ENCODE data around the gene SLIRP.
"Not testable (repeated sequence)": the region's sequence is repeated elsewhere in the genome, so short reads cannot be mapped to it uniquely, and the experiment has no call there.

Gene SLIRP

DNA sequence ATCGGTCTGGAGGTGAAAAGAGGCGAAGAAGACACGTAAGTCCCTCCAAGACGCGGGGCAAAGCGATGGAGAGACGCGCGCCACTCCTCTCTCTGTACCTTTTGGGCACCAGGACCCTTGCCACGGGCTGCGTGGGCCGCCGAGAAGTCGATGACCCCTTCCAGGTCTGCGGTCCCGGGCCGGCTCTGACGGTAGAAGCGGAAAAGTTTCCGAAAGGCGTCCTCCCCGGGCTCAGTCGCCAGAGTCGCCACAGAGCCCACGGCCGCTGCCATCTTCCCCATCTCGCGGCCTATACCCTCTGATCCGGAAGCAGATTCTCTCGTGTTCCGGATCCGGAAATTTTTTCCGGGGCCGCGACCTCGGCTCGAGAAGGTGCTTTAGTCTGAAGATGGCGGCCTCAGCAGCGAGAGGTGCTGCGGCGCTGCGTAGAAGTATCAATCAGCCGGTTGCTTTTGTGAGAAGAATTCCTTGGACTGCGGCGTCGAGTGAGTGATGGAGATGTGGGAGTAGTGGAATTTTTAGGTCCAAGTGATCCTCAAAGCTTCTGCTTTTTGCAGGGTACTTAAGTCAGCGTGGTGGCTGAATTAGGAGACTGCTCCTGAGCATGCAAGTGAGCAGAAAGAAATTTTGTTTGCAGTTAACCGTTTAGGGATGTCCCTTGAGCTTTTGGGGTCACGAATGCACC is at the start of gene SLIRP, which contains the start of gene ALKBH1:
Gene SLIRP (plus strand): TSS at position 380 of the 685 bp plus-strand sequence. CDS start 9 bp downstream, at position 389.
Gene ALKBH1 (minus strand): TSS at position 300 of the 685 bp plus-strand sequence. CDS start 19 bp downstream, at position 281.
- peak; percentile 83 to 88 for DNase-seq

DNA sequence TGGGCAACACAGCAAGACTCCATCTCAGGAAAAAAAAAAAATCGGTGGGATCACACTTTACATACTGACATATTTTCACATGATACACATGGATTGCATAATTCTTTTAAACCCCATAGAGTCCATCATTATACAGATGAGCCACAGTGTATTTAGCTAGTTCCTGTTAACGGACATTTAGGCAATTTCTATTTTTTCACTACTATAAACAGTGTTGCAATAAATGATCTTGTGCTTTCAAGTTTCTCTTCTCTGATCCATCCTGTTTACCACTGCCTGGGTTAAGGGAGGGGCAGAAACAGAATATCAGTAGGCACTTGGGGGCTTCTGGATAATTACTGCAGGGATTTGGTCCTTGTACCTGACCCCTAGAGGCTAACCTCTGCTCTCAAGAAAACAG is 48.1 kb upstream of the SLIRP start:
- DNase-seq: no peak

DNA sequence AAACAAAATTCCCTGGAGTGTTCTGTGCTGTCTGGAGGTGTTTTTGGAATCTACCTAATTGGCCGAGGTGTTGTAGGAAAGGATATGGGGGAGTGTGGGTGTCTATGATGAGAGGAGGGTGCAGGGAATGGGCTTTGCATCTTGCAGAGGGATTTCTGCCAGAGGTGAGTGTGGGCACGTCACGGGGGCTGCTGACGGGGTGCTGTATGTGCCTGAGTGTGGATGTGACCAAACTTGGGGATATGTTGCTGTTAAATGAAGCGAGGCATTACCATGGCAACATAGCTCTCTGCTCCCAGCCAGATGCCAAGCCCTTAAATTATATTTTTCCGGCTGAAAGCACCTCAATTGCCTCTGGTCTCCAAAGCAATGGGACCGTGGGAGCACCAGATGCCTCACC is 47.1 kb upstream of the SLIRP start:
- DNase-seq: no peak

DNA sequence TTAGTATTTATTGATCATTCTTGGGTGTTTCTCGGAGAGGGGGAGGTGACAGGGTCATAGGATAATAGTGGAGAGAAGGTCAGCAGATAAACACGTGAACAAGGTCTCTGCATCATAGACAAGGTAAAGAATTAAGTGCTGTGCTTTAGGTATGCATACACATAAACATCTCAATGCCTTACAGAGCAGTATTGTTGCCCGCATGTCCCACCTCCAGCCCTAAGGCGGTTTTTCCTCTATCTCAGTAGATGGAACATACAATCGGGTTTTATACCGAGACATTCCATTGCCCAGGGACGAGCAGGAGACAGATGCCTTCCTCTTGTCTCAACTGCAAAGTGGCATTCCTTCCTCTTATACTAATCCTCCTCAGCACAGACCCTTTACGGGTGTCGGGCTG is 46.3 kb upstream of the SLIRP start:
- not testable (repeated sequence) for DNase-seq

DNA sequence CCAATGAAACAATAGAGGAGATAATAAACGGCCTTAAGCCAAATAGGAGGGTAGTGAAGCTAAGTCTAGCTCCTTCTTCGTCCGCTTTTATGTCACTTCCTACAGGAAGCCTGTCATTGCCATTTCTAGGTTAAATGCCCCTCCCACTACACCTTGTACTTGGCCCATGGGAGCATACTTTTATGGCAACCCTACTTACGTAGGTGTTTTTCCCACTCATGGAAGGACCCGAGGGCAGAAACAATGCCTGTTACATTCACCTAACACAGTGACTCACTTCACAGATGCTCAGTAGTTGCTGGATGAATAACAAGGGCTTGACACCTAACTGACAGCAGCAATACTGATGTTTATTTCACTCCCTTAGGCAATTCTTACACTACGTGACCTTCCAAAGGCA is 44.6 kb upstream of the SLIRP start:
- DNase-seq: no peak

DNA sequence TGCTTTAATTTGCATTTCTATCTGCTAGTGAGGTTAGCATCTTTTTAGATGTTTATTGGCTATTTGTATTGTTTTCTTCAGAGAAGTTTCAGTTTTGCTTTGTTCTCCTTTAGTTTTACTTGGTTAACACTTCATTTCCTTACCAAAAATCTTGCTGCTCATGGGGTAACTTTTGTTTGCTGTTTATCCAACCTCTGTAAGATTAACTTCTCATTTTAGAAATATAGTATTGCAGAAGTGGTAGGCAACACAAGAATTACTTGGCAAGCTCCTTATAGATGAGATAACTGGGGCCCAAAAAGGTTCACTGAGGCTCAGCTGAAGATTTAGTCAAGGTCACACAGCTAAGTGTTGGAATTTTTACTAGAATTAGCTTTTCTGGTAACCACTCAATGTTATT is 40.6 kb upstream of the SLIRP start:
- no peak for DNase-seq

DNA sequence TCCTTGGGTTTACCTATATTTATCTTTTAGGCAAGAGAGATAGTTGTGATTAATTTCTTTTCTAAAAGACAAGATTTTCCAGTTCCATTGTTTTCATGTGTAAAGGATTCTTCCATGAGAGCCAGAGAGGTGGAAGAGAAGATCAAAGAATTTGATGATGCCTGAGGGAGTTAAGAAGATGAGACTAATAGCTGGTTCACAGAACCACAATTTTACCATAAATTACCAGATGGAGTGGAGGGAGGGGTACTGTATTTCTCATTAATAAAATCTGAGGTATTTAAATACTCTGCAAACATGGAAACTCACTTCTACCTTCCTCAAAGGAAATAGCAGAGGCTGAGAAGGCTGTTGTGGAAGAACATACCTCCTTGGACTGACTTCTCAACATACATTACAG is 34.7 kb upstream of the SLIRP start:
- no peak for DNase-seq

DNA sequence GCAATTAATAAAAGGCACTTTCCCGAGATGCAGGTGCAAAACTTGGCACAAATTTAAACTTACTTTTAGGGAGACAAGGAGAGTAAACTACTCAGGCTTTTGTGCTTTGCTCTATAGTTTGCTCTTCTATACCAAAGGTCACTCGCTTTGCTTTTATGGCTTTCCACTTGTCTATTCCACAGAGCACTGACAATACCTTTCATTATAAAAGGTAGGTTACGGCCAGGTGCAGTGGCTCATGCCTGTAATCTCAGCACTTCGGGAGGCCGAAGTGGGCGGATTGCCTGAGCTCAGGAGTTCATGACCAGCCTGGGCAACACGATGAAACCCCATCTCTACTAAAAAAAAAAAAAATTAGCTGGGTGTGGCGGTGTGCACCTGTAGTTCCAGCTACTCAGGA is 33.0 kb upstream of the SLIRP start:
- no peak for DNase-seq

DNA sequence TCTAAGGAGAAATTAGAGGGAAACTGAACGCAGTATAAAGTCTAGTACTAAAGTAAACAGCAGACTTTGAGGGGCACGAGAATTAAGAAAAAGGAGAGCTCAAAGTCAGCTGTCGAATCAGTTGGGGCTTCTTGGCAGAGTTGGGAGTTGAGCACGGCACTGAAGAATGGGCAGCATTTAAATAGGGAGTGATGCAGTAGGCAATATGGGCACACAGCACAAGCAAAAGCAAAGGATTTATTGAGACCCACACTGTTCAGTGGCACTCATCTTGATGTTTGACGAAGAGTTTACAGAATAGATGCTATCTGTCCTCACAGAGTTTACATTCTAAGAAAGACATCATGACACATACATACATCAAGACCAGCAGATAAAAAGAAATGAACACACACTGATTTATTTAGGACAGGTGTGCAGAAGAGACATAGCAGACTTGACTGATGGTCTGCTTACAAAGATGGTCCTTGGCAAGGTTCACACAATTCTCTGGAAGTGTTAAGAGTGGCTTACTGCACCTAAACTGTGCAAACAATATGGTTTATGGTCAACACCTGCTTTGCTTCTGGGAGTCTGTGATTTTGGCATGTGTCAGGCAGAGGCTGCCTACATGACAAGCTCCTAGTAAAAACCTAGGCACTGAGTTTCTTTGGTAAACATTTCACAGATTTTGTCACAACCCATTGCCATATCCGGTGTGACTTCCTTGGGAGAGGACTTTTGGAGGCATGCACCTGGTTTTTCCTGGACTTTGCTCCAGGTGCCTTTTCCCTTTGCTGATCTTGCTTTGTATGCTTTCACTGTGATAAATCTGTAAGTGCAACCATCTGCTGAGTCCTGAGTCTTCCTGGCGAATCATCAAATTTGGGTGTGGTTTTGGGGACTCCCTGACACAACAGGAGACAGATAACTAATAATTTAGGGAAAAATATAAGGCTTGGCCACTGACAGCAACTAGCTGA is 26.4 kb upstream of the SLIRP start:
- no peak for DNase-seq

DNA sequence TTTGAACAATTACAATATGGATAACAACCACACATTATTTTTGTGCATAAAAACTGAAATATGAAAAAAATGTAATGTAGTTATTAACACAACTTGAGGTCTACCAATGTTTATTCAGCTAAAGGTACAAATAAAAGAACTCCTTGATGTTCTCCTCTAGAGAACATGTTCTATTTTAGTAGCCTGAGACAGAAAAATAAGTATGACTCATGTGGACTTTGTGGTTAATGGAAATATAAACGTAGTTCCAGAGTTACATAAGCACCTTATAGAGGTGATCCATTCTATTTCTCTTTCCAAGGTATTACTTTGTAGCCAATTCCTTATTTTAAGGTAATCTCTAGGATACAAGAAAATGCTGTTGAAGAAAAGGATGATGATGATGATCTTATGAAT is 25.7 kb upstream of the SLIRP start:
- no peak for DNase-seq

DNA sequence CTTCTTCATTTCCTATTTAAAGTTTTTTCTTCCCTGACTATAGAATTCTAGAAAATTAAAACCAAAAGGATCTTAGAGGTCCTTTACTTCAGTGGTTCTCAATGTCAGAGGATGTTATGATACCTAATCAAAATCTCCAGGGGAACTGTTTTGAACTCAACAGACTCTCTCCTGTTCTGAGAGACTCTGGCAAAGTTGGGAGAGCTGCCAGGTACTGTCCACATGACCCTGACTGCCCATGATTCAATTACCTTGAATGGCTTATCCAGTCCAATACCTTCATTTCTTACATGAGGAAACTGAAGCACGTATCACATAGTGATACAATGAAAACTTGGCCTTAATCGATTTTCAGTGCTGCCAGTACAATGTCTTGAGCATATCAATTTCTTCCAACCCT is 16.6 kb upstream of the SLIRP start:
- no peak for DNase-seq

DNA sequence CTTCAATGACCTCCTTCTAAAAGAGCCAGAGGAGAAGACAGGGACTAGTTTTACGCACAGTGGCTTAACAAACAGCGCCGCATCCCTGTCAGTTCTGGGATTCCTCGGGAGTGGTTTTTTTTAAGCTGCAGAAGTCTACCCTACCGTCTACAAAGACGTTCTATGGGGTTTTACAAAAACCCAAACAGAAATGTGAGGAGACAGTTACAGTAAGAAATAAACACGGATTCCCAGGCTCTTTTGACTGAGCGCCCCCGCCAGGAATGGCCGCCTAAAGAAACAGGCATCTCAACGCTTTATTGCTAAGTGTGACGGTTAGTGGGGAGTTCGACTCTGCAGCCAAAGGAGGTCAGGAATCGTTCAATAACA is 564 bp upstream of the SLIRP start:
- DNase-seq: no peak

DNA sequence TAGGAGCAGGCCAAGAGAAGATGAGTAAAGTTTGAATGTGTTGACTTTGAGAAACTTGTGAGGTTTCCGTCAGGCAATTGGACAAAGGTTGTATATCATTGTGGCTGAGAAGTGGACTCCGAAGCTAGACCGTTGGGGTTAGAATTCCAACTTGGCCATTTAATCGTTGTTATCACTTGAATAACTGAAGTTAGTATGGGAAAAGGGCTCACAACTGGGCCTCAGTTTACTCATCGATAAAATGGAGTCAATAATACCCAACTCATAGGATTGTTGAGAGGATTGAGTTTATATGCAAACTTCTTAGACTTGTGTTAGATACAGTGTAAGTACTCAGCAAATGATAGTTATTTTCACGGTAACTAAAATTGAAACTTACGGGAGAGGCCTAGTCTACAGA is 846 bp downstream of the SLIRP start:
- no peak for DNase-seq

DNA sequence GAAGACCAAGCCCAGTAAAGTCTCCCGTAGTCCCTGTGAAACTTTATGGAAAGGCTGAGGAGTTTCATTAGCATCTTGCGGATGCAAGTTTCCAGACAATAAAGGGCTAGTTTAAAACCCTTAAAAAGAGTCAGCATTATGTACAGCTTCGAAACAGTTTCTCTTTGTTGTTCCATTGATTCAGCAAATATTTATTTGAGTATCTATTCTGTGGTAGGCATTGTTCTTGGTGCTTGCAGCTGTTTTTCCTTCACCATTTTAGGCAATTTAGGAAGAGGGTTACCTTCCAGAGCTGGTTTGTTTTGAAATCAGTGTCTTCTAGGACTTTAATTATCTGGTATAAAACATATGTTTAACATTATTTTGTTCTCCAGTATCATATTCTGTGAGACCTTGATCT is 1.5 kb downstream of the SLIRP start:
- no peak for DNase-seq

DNA sequence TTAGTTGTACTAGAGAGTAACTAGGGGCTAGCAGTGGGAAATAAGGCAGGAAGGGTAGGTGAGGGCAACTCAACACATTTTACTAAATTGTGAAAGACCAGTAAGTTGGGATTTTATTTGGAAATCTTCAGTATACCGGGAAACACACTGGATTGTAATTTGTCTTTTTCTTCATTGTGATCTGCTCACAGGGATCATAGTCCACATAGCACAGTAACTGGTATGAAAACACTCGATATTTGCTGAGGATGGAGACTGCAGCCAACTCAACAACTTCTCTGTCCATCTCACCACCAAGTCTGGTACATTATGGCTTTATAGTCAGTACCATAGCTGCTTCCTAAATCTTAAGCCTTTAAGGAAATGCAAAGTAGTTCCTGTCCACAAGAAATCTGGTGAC is 2.5 kb downstream of the SLIRP start:
- no peak for DNase-seq

DNA sequence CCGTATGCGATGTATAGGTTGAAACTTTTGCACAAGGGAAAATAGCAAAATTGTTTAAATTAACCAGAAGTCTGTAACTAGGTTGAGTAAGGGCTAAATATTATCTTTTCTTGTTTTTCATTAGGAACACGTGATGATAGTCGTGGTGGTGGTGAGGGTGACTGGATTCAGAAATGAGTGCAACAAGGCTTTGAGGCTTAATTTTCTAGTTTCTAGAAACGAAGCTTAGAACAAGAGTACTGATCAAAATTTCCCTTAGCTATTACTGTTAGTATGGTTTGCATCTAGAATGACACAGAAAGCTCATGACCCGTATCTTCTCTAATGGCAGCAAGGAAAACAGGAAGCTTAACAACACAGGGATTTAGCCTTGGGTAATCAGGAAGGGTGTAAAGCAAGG is 7.0 kb downstream of the SLIRP start:
- DNase-seq: peak in 1 of 2 experiments; percentile 35

DNA sequence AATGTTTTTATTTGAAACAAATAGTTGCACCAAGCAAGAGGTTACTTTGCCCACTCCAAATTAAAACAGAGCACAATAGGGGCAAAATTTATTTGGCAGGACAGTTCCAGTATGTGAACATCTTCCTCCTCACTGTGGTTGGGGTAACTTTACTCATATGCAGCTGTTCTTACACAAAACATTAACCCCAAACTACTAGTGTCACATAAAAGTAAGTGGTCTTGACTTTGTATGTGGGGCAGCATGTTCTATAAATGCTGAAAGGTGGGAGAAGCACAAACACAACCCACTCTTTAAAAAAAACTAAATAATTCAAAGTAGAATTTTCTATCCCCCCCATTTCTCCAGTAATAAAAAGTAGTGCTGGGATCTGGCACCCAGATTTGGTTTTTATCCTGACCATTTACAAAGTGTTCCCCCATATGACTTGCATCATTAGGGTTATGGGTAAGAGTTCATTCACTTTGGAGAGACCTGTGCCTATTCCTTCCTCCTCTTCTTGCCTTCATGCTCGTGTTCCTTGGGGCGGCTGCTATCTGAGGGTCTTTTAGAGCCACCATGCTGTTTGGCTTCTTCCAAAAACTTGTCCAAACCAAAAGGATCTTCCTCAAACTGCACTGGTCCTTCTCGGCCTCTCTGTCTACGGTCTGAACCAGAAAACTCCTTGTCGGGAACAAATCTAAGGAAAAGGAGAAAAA is 9.9 kb downstream of the SLIRP start:
- DNase-seq: no peak

DNA sequence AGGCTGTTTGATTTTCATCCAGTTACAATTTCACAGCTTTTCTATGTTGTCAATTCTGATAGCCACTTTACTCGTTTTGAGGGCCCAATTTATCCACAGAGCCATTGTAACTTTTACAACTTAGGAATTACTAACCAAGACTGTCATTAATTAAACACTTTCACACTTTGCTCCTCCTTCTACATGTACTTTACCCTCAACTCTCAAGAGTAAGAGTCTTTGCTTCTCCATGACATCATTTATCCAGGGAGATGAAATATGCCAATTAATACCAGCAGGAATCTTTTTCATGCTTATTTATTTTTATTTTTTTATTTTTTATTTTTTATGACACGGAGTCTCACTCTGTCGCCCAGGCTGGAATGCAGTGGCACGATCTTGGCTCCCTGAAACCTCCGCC is 13.5 kb downstream of the SLIRP start:
- no peak for DNase-seq

DNA sequence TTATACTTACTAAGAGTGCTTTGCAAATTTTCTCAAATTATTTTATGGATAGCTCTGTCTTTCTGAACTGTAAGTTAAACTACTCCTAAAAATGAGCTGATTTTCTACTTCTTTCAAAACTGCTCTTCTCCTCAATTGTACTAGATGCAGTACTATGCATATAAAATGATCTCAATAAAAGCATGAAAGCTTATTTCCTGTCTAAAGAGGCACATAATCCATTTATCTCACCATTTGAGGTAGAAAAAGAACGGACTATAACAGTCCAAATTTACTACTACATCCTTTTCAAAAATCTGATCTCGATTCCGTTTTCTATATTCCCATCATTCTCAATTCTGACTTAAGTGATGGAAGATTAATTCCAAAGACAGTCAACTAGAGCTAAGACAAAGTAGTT is 14.4 kb downstream of the SLIRP start:
- no peak for DNase-seq

DNA sequence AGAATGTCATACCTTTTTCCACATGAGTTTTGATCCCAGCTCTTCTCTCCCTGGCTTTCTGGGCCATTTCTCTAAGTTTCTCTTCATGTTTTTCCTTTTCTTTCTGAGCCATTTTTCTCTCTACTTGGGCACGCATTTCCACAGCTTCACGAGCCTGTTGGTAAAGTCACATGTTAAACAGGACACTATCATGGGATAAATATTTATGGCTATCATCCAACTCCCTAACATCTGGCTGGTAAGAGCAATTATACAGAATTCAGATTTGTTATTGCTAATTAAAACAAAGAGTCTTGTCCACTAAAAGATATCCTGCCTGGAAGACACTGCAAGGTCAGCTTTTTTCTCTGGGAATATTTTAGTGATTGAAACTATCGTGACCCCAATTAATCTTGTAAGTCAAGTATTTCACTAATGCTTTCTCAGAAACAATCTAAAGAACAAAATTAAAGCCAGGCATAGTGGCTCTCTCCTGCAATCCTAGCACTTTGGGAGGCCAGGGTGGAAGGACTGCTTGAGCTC is 23.1 kb downstream of the SLIRP start:
- DNase-seq: no peak

DNA sequence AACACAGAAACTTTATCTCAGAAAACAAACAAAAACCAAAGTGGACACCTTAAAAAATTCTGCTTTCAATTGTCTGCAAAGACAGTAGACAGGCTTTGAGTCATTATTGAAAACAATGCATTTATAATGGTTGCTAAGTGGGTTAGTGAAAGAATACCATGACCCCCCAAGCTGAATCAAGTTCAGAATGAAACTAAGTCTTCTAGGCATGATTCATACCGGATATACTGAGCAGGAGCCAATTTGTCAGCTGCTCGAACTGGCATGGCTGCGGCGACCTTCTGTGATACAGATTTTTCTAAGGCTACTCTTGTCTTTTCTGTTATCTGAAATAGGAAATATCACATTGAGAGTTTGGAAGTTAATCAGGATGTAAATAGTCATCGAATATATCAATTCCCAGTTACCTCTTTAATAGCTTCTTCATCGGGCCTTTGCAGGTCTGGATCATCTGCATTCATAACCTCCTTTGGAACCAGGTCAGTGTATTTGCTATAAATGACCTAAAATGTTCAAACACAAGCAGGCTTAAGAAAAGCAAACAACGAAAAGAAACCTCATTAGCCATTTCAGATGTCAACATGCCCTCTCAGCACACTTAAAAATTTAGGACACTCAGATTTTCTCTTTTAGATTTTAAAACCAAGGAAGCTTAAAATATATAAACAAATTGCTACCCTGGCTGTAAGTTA is 30.8 kb downstream of the SLIRP start:
- DNase-seq: peak; percentile 26 to 41

DNA sequence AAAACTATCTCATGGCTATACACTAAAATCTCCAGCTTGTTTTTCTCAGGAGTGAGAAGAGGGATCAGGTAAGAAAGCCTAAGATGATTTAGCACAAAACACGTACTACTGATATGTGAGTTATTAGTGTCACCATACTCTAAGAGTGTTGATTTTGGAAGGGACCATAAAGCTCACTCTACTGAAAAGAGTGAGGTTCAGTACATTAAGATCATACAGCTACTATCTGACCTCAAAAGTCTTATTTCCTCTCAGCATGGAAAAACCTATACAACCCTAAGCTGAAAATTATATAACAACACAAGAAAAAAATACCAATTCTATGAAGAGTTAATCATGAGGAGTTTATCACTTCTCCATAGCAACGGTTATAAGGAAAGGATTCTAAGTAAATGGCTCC is 33.5 kb downstream of the SLIRP start:
- DNase-seq: no peak
